Measurements from ENCODE around the gene ZC2HC1C. TPM values are rescaled to one million over a fixed set of nuclear protein-coding genes. Genes with fewer than 3 reads are reported as not detected.

ZC2HC1C gene
- total RNA-seq, 1 experiment from 2014 or later, result 13.8 TPM

GRCh38 chr14:75101491-75101890 is 32.0 kb downstream of the ZC2HC1C start:
- Histone ChIP-seq H3K79me2 (ENCODE audit: low read depth) (no peaks in the 10 kb centered on the region), H3K27ac (no peak overlapping the region), H3F3A (ENCODE audit: insufficient read depth, low read depth) (peaks cover 17% of the 10 kb centered on the region; the same call in 1 of the 2 replicates), H3K4me3 (no peak overlapping the region), H3K4me2 (no peak overlapping the region), H3K4me1 (replicated peaks; ENCODE audit: insufficient read depth) (no peaks in the 10 kb centered on the region), H4K20me1 (ENCODE audit: insufficient read depth) (0 out of 2 replicates have a peak, but pooled peaks cover 5% of the 10 kb centered on the region), H3K9me3 (ENCODE audit: insufficient read depth, low read depth) (no peaks in the 10 kb centered on the region), H3K27me3 (ENCODE audit: insufficient read depth, low read depth) (no peaks in the 10 kb centered on the region), H3K36me3 (ENCODE audit: low read depth) (peaks cover 67% of the 10 kb centered on the region), H2AFZ (no peak overlapping the region), H3K9me2 (ENCODE audit: insufficient read depth) (no peaks in the 10 kb centered on the region)
- BruUV-seq (replicated peaks), result no TSS peak
- ChIA-PET CTCF (interaction anchor here (0.6 to 0.7 kb wide), 3 partner anchors 23 to 196 kb away, joined by 3 to 8 read pairs (median 4); no protein-coding TSS in a partner anchor), POLR2A (ENCODE audit: unreplicated experiment) (interaction anchor here (0.6 kb wide), 2 partner anchors 9 to 34 kb away, joined by 3 to 6 read pairs; no protein-coding TSS in a partner anchor)
- no peak for DNase-seq
- no peak for TF ChIP-seq EZH2 (IDR thresholded peaks at IDR 0.05; ENCODE audit: low read depth)
- TF ChIP-seq CTCF (conservative IDR thresholded peaks at IDR 0.05), result no peak
- intact Hi-C loops (cut with micrococcal nuclease; ENCODE audit: unreplicated experiment), result no loop called here

- ChIA-PET POLR2A (ENCODE audit: unreplicated experiment) (interaction anchor here (0.5 to 0.7 kb wide), 2 partner anchors 160 to 212 kb away, joined by 5 to 6 read pairs; no protein-coding TSS in a partner anchor), CTCF (interaction anchor here (0.6 to 0.9 kb wide), 4 partner anchors 24 to 490 kb away, joined by 3 to 5 read pairs (median 4); no protein-coding TSS in a partner anchor)
- no peak overlapping the region for H3K4me3 ChIP-seq
- no peak overlapping the region for H2AFZ ChIP-seq
- peaks cover 17% of the 10 kb centered on the region; the same call in 1 of the 2 replicates for H3F3A ChIP-seq (ENCODE audit: insufficient read depth, low read depth)
- no peaks in the 10 kb centered on the region for H3K9me3 ChIP-seq (ENCODE audit: insufficient read depth, low read depth)
- DNase-seq, result no peak
- H3K27ac ChIP-seq, result no peak overlapping the region
- peaks cover 65% of the 10 kb centered on the region for H3K36me3 ChIP-seq (ENCODE audit: low read depth)
- H3K27me3 ChIP-seq (ENCODE audit: insufficient read depth, low read depth), result no peaks in the 10 kb centered on the region
- no peaks in the 10 kb centered on the region for H3K4me1 ChIP-seq (replicated peaks; ENCODE audit: insufficient read depth)
- no peaks in the 10 kb centered on the region for H4K20me1 ChIP-seq (ENCODE audit: insufficient read depth)
- no peak for TF ChIP-seq EZH2 (IDR thresholded peaks at IDR 0.05; ENCODE audit: low read depth)
- no peak for TF ChIP-seq CTCF (conservative IDR thresholded peaks at IDR 0.05)
- H3K9me2 ChIP-seq (ENCODE audit: insufficient read depth), result no peaks in the 10 kb centered on the region
- intact Hi-C loops (cut with micrococcal nuclease; ENCODE audit: unreplicated experiment), result no loop called here
- BruUV-seq (replicated peaks), result no TSS peak
- H3K4me2 ChIP-seq, result no peak overlapping the region
- H3K79me2 ChIP-seq (ENCODE audit: low read depth), result no peaks in the 10 kb centered on the region
Measured at GRCh38 chr14:75107186-75107585, 37.7 kb downstream of the ZC2HC1C start.

GRCh38 chr14:75109877-75110276 is 40.4 kb downstream of the ZC2HC1C start:
- intact Hi-C loops (cut with micrococcal nuclease; ENCODE audit: unreplicated experiment), result no loop called here
- BruUV-seq (replicated peaks), result no TSS peak
- no peaks in the 10 kb centered on the region for H3K79me2 ChIP-seq (ENCODE audit: low read depth)
- TF ChIP-seq EZH2 (IDR thresholded peaks at IDR 0.05; ENCODE audit: low read depth) (no peak), CTCF (conservative IDR thresholded peaks at IDR 0.05) (no peak)
- no peak for DNase-seq
- H3K27me3 ChIP-seq (ENCODE audit: insufficient read depth, low read depth), result no peaks in the 10 kb centered on the region
- no peak overlapping the region for H3K4me3 ChIP-seq
- POLR2A ChIA-PET (ENCODE audit: unreplicated experiment), result interaction anchor here (0.6 kb wide), 2 partner anchors 61 to 424 kb away, joined by 3 to 6 read pairs; no protein-coding TSS in a partner anchor
- no peak overlapping the region for H3K4me2 ChIP-seq
- no peak overlapping the region for H3K27ac ChIP-seq
- CTCF ChIA-PET, result interaction anchor here (0.5 to 0.6 kb wide), 2 partner anchors 185 to 328 kb away, joined by 4 read pairs; no protein-coding TSS in a partner anchor
- no peaks in the 10 kb centered on the region for H3K9me3 ChIP-seq (ENCODE audit: insufficient read depth, low read depth)
- no peaks in the 10 kb centered on the region for H3K4me1 ChIP-seq (replicated peaks; ENCODE audit: insufficient read depth)
- no peaks in the 10 kb centered on the region for H3K9me2 ChIP-seq (ENCODE audit: insufficient read depth)
- peaks cover 5% of the 10 kb centered on the region; the same call in 1 of the 2 replicates for H4K20me1 ChIP-seq (ENCODE audit: insufficient read depth)
- H3K36me3 ChIP-seq (ENCODE audit: low read depth), result peaks cover 68% of the 10 kb centered on the region
- no peak overlapping the region for H2AFZ ChIP-seq
- H3F3A ChIP-seq (ENCODE audit: insufficient read depth, low read depth), result peaks cover 12% of the 10 kb centered on the region; the same call in 1 of the 2 replicates

All from PC-9 (cell line).